HG03571 (cell line): ENCODE data around the gene ACAD9.

Experiments used
- ATAC-seq: cut with Tn5 transposase; IDR thresholded peaks from one replicate; pipeline ENCODE4 v1.9.1; 2021; ENCODE audit not compliant: unreplicated experiment

Gene ACAD9

GRCh38 chr3:128932516-128933212, 53.2 kb downstream of the ACAD9 start:
- ATAC-seq: no peak

GRCh38 chr3:128933213-128933921, 53.9 kb downstream of the ACAD9 start:
- ATAC-seq: no peak

GRCh38 chr3:128933922-128934253, 54.5 kb downstream of the ACAD9 start:
- no peak for ATAC-seq

- no peak for ATAC-seq
These were observed 56.5 kb downstream of the ACAD9 start for GRCh38 chr3:128935922-128936321.

- ATAC-seq: no peak
These were observed 56.9 kb downstream of the ACAD9 start for GRCh38 chr3:128936341-128936740.

- ATAC-seq: no peak
These were observed 60.8 kb downstream of the ACAD9 start for GRCh38 chr3:128940252-128940651.

GRCh38 chr3:128942161-128942952, 62.9 kb downstream of the ACAD9 start:
- no peak for ATAC-seq

- ATAC-seq: no peak
These were observed 65.8 kb downstream of the ACAD9 start for GRCh38 chr3:128945041-128945877.

GRCh38 chr3:128945878-128946175, 66.4 kb downstream of the ACAD9 start:
- no peak for ATAC-seq

- no peak for ATAC-seq
These were observed 67.0 kb downstream of the ACAD9 start for GRCh38 chr3:128946411-128946810.

- ATAC-seq: no peak
These were observed 69.7 kb downstream of the ACAD9 start for GRCh38 chr3:128949158-128949557.

- no peak for ATAC-seq
These were observed 71.0 kb downstream of the ACAD9 start for GRCh38 chr3:128950223-128950938.

- no peak for ATAC-seq
These were observed 77.0 kb downstream of the ACAD9 start for GRCh38 chr3:128956440-128956839.
